Measurements from ENCODE around the gene PDLIM7. TPM values are rescaled to one million over a fixed set of nuclear protein-coding genes. Genes with fewer than 3 reads are reported as not detected.

The PDLIM7 gene
- polyA plus RNA-seq, 1 donor (not counting 4 experiments of a cell fraction or from before 2014, with no cell fraction given), result 48.5 TPM

GRCh38 chr5:177524539-177524900, 27.1 kb upstream of the PDLIM7 start:
- Histone ChIP-seq H4K20me1 (ENCODE audit: control insufficient read depth, extremely low read depth, insufficient read depth, low read length) (no peaks in the 10 kb centered on the region), H3K79me2 (ENCODE audit: control insufficient read depth, insufficient read depth, low read length) (peaks cover under 1% of the 10 kb centered on the region), H3K4me3 (ENCODE audit: control insufficient read depth in 2 of 3, extremely low read depth in 1 of 3, insufficient read depth in 2 of 3, low read depth in 1 of 3, low read length in 3 of 3) (no peak overlapping the region), H3K36me3 (ENCODE audit: control insufficient read depth in 2 of 2, extremely low read depth in 1 of 2, insufficient read depth in 2 of 2, low read length in 2 of 2) (peaks cover 51 to 52% of the 10 kb centered on the region in 2 experiments), H3K4me2 (ENCODE audit: control insufficient read depth, extremely low read depth, insufficient read depth, low read depth, low read length) (no peak overlapping the region), H2AFZ (ENCODE audit: control insufficient read depth, low read length) (no peak overlapping the region), H3K9ac (ENCODE audit: control insufficient read depth, extremely low read depth, insufficient read depth, low read length) (no peak overlapping the region), H3K9me1 (ENCODE audit: control insufficient read depth, extremely low read depth, insufficient read depth, low read length) (no peaks in the 10 kb centered on the region), H3K9me3 (ENCODE audit: control insufficient read depth, low read depth, low read length) (no peaks in the 10 kb centered on the region), H3K4me1 (ENCODE audit: control insufficient read depth, extremely low read depth, insufficient read depth, low read length) (peaks cover 4% of the 10 kb centered on the region), H3K27ac (ENCODE audit: control insufficient read depth, insufficient read depth, low read length) (no peak overlapping the region), H3K27me3 (ENCODE audit: control insufficient read depth, extremely low read depth, insufficient read depth, low read length) (no peaks in the 10 kb centered on the region)
- FAIRE-seq, result no peak
- TF ChIP-seq EZH2 (IDR thresholded peaks at IDR 0.05; ENCODE audit: low read length) (no peak), CTCF (optimal IDR thresholded peaks at IDR 0.05 in 1 of 3, IDR thresholded peaks at IDR 0.05 in 1 of 3, conservative IDR thresholded peaks at IDR 0.05 in 1 of 3; ENCODE audit: extremely low read depth in 1 of 3, insufficient read depth in 2 of 3, low read length in 3 of 3) (no peak)
- dilution Hi-C loops (cut with MboI; ENCODE audit: extremely low pct_ligation_motif_present, low sequenced_read_pairs), result no loop called here
- DNase-seq (ENCODE audit: low read depth, low spot score), result no peak

- Histone ChIP-seq H3K9ac (ENCODE audit: control insufficient read depth, extremely low read depth, insufficient read depth, low read length) (no peak overlapping the region), H3K79me2 (ENCODE audit: control insufficient read depth, insufficient read depth, low read length) (peaks cover 5% of the 10 kb centered on the region)
- no peak for FAIRE-seq
Measured at GRCh38 chr5:177523711-177524538, 26.5 kb upstream of the PDLIM7 start.

More at GRCh38 chr5:177523711-177524538, 26.5 kb upstream of the PDLIM7 start:
- Histone ChIP-seq H3K4me1 (ENCODE audit: control insufficient read depth, extremely low read depth, insufficient read depth, low read length) (peaks cover 5% of the 10 kb centered on the region), H4K20me1 (ENCODE audit: control insufficient read depth, extremely low read depth, insufficient read depth, low read length) (no peaks in the 10 kb centered on the region), H3K9me3 (ENCODE audit: control insufficient read depth, low read depth, low read length) (no peaks in the 10 kb centered on the region), H3K27me3 (ENCODE audit: control insufficient read depth, extremely low read depth, insufficient read depth, low read length) (no peaks in the 10 kb centered on the region), H3K27ac (ENCODE audit: control insufficient read depth, insufficient read depth, low read length) (no peak overlapping the region), H3K4me3 (ENCODE audit: control insufficient read depth in 2 of 3, extremely low read depth in 1 of 3, insufficient read depth in 2 of 3, low read depth in 1 of 3, low read length in 3 of 3) (no peak overlapping the region), H2AFZ (ENCODE audit: control insufficient read depth, low read length) (no peak overlapping the region), H3K9me1 (ENCODE audit: control insufficient read depth, extremely low read depth, insufficient read depth, low read length) (no peaks in the 10 kb centered on the region), H3K36me3 (ENCODE audit: control insufficient read depth in 2 of 2, extremely low read depth in 1 of 2, insufficient read depth in 2 of 2, low read length in 2 of 2) (peaks cover 53 to 56% of the 10 kb centered on the region in 2 experiments), H3K4me2 (ENCODE audit: control insufficient read depth, extremely low read depth, insufficient read depth, low read depth, low read length) (no peak overlapping the region)
- no peak for DNase-seq (ENCODE audit: low read depth, low spot score)
- TF ChIP-seq CTCF (optimal IDR thresholded peaks at IDR 0.05 in 1 of 3, IDR thresholded peaks at IDR 0.05 in 1 of 3, conservative IDR thresholded peaks at IDR 0.05 in 1 of 3; ENCODE audit: extremely low read depth in 1 of 3, insufficient read depth in 2 of 3, low read length in 3 of 3) (no peak), EZH2 (IDR thresholded peaks at IDR 0.05; ENCODE audit: low read length) (no peak)
- dilution Hi-C loops (cut with MboI; ENCODE audit: extremely low pct_ligation_motif_present, low sequenced_read_pairs), result no loop called here
